ENCODE data around the gene SGK1.

DNA sequence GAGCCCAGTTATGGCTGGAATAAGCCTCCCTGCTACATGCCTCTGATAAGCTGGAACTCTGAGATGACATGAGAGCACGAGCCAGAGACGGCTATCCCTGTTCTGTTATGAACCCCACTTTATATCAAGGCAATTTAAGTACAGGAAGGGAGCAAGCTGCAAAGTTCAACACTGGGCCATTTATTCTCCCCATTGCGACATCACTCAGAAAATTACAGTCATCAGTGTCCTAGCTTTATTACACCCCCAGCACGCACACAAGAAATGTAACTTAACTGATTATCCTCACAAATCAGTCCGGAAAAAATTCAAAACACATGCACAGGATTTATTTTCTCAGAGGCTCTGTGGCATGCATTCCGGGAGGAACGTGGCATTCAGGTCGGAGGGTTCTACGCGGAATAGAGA lies 140.2 kb downstream of the SGK1 start:
- no peak for TF ChIP-seq SP1 (IDR thresholded peaks at IDR 0.05)
- no peak for TF ChIP-seq FOXM1 (IDR thresholded peaks at IDR 0.05; ENCODE audit: borderline replicate concordance)
- no peak for TF ChIP-seq ZNF384 (IDR thresholded peaks at IDR 0.05)
- TF ChIP-seq CTBP1 (IDR thresholded peaks at IDR 0.05; ENCODE audit: borderline replicate concordance) = no peak
- no peak for TF ChIP-seq SUZ12 (IDR thresholded peaks at IDR 0.05)
- TF ChIP-seq, protein P1, sequence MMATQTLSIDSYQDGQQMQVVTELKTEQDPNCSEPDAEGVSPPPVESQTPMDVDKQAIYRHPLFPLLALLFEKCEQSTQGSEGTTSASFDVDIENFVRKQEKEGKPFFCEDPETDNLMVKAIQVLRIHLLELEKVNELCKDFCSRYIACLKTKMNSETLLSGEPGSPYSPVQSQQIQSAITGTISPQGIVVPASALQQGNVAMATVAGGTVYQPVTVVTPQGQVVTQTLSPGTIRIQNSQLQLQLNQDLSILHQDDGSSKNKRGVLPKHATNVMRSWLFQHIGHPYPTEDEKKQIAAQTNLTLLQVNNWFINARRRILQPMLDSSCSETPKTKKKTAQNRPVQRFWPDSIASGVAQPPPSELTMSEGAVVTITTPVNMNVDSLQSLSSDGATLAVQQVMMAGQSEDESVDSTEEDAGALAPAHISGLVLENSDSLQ (IDR thresholded peaks at IDR 0.05) = no peak
- no peak for TF ChIP-seq HDGF (IDR thresholded peaks at IDR 0.05; ENCODE audit: borderline replicate concordance)
- no peak for TF ChIP-seq BHLHE40 (IDR thresholded peaks at IDR 0.05; ENCODE audit: borderline replicate concordance)
- no peak for TF ChIP-seq TARDBP (IDR thresholded peaks at IDR 0.05)
- no peak for TF ChIP-seq LEF1 (IDR thresholded peaks at IDR 0.05; ENCODE audit: borderline replicate concordance)
- no peak for TF ChIP-seq FOXK2 (IDR thresholded peaks at IDR 0.05)
- no peak for TF ChIP-seq ELF4 (IDR thresholded peaks at IDR 0.05)
- no peak for TF ChIP-seq FOXA1 (IDR thresholded peaks at IDR 0.05)

All from HEK293T (cell line).